Common myeloid progenitor, CD34-positive (primary cell): ENCODE results near the gene ODC1.

Experiments used
- CTCF ChIA-PET: fragments of 350-600 bp; sonication (Branson Sonifier 250); formaldehyde crosslinking; loops from one replicate; lab custom pipeline; 2021; ENCODE audit warnings: antibody characterized with exemption; lab: Charles Lee
- POLR2A ChIA-PET: fragments of 350-600 bp; sonication (Branson Sonifier 250); formaldehyde crosslinking; loops from one replicate; lab custom pipeline; 2021; ENCODE audit warnings: antibody characterized with exemption; lab: Charles Lee
- DNase-seq, 3 donors: peaks; one replicate each; pipeline versions ENCODE4 v3.0.0 to v3.0.0-alpha.2; 2013
- H3K27ac ChIP-seq, 2 experiments: 1 replicate in 1 of 2; 2 replicates in 1 of 2; pipeline ENCODE4 v1.7.0; 2013; ENCODE audit warnings: inconsistent platforms in 2 of 2, low read length in 2 of 2, mild to moderate bottlenecking in 2 of 2, low read depth in 1 of 2, moderate library complexity in 1 of 2; ENCODE audit not compliant: severe bottlenecking in 2 of 2, insufficient read depth in 1 of 2, poor library complexity in 1 of 2
- H3K27me3 ChIP-seq, 5 experiments: replicated peaks in 2 of 5; 1 replicate in 3 of 5; 2 replicates in 2 of 5; pipeline versions ENCODE4 v1.6.1 to v1.7.0; 2013; ENCODE audit warnings: low read length in 4 of 5, mild to moderate bottlenecking in 2 of 5, moderate library complexity in 2 of 5, inconsistent platforms in 1 of 5; ENCODE audit not compliant: insufficient read depth in 5 of 5, control insufficient read depth in 4 of 5
- H3K36me3 ChIP-seq, 4 experiments: 1 replicate in 2 of 4; 2 replicates in 2 of 4; pipeline versions ENCODE4 v1.6.1 to v1.7.0; 2013; ENCODE audit warnings: low read length in 3 of 4, control low read depth in 1 of 4, mild to moderate bottlenecking in 1 of 4; ENCODE audit not compliant: control insufficient read depth in 4 of 4, insufficient read depth in 4 of 4
- H3K4me1 ChIP-seq, 4 experiments: 1 replicate in 3 of 4; 2 replicates in 1 of 4; pipeline versions ENCODE4 v1.6.1 to v1.7.1; 2013; ENCODE audit warnings: low read length in 3 of 4, mild to moderate bottlenecking in 3 of 4, control low read depth in 1 of 4, inconsistent platforms in 1 of 4, moderate library complexity in 1 of 4; ENCODE audit not compliant: control insufficient read depth in 4 of 4, insufficient read depth in 4 of 4; ENCODE audit errors: control extremely low read depth in 1 of 4
- H3K4me3 ChIP-seq, 7 experiments: 1 replicate in 4 of 7; 2 replicates in 3 of 7; pipeline versions ENCODE4 v1.5.1 to v1.7.0; 2013; ENCODE audit warnings: mild to moderate bottlenecking in 7 of 7, low read length in 6 of 7, moderate library complexity in 6 of 7, inconsistent platforms in 2 of 7, low read depth in 2 of 7, control low read depth in 1 of 7; ENCODE audit not compliant: insufficient read depth in 4 of 7, control insufficient read depth in 1 of 7; ENCODE audit errors: extremely low read depth in 1 of 7
- H3K9me3 ChIP-seq, 5 experiments: 1 replicate in 4 of 5; 2 replicates in 1 of 5; pipeline versions ENCODE4 v1.6.1 to v1.7.1; 2013; ENCODE audit warnings: low read length in 4 of 5, mild to moderate bottlenecking in 2 of 5, inconsistent platforms in 1 of 5, low read depth in 1 of 5, moderate library complexity in 1 of 5; ENCODE audit not compliant: control insufficient read depth in 4 of 5, insufficient read depth in 2 of 5; ENCODE audit errors: control extremely low read depth in 1 of 5
- WGBS: methylation state at CpG from one replicate; pipeline ENCODE4 v1.1.5; 2013; ENCODE audit not compliant: insufficient coverage; 5-methylcytosine and 5-hydroxymethylcytosine counted together

ODC1 gene

GRCh38 chr2:10440736-10441135 lies 7.4 kb downstream of the ODC1 start:
- 73% methylated on average over 4 of the region's 6 CpGs for WGBS
- H3K9me3 ChIP-seq = no peaks in the 10 kb centered on the region
- POLR2A ChIA-PET = no interaction called here
- peaks cover 26 to 63% (median 47%) of the 10 kb centered on the region in 4 experiments for H3K36me3 ChIP-seq
- CTCF ChIA-PET = interaction anchor here (1.1 to 2.3 kb wide), 3 partner anchors 11 to 170 kb away, joined by 3 to 7 read pairs (median 3); no protein-coding TSS in a partner anchor
- no peaks in the 10 kb centered on the region for H3K27me3 ChIP-seq
- no peak overlapping the region for H3K27ac ChIP-seq
- DNase-seq = no peak
- peaks cover 0 to 2% (median under 1%) of the 10 kb centered on the region in 4 experiments for H3K4me1 ChIP-seq
- no peak overlapping the region for H3K4me3 ChIP-seq

DNA sequence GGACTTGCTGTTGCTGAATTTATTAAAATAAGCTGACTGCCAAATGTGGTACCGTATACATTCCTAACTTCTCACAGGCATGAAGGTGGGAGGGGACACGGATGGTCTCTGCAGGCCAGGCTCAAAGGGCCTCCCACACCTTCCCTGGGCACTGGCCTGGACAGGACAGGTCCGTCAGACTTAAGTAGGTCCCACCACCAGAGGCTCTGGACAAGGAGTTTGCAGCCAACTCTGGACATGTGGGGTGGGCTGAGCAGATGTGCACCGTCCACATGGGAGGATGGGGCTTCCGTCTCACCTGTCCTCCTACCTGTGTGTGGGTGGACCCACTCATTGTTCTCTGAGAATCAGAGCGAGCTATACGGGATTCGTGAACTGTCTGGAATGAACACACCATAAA lies 8.2 kb downstream of the ODC1 start:
- peaks cover 23 to 59% (median 46%) of the 10 kb centered on the region in 4 experiments for H3K36me3 ChIP-seq
- H3K27me3 ChIP-seq = no peaks in the 10 kb centered on the region
- H3K4me1 ChIP-seq = peaks cover 0 to under 1% (median 0%) of the 10 kb centered on the region in 4 experiments
- H3K9me3 ChIP-seq = no peaks in the 10 kb centered on the region
- CTCF ChIA-PET = interaction anchor here (1.0 to 3.5 kb wide), 7 partner anchors 10 to 314 kb away, joined by 3 to 13 read pairs (median 4); no protein-coding TSS in a partner anchor
- H3K27ac ChIP-seq = no peak overlapping the region
- no peak overlapping the region for H3K4me3 ChIP-seq
- POLR2A ChIA-PET = no interaction called here
- WGBS = 90% methylated on average over 4 of the region's 8 CpGs
- no peak for DNase-seq

- no peak for DNase-seq
- Histone ChIP-seq H3K36me3 (peaks cover 18 to 52% (median 40%) of the 10 kb centered on the region in 4 experiments), H3K27me3 (no peaks in the 10 kb centered on the region), H3K4me1 (peaks cover 0 to 4% (median 2%) of the 10 kb centered on the region in 4 experiments), H3K4me3 (no peak overlapping the region), H3K9me3 (no peaks in the 10 kb centered on the region), H3K27ac (no peak overlapping the region)
- 100% methylated on average over 6 of the region's 11 CpGs for WGBS
- POLR2A ChIA-PET = no interaction called here
- CTCF ChIA-PET = interaction anchor here (0.5 to 6.1 kb wide), 10 partner anchors 7 to 368 kb away, joined by 3 to 55 read pairs (median 4); partner anchors contain the start of gene ODC1
These were observed 8.8 kb downstream of the ODC1 start for GRCh38 chr2:10439185-10439879.

GRCh38 chr2:10438688-10439087 lies 9.4 kb downstream of the ODC1 start:
- no peak for DNase-seq
- H3K27me3 ChIP-seq = no peaks in the 10 kb centered on the region
- POLR2A ChIA-PET = no interaction called here
- CTCF ChIA-PET = interaction anchor here (0.5 to 6.1 kb wide), 8 partner anchors 7 to 367 kb away, joined by 3 to 55 read pairs (median 5); partner anchors contain the start of gene ODC1
- 98% methylated on average over 14 of the region's 14 CpGs for WGBS
- peaks cover 17 to 46% (median 34%) of the 10 kb centered on the region in 4 experiments for H3K36me3 ChIP-seq
- H3K27ac ChIP-seq = no peak overlapping the region
- no peak overlapping the region for H3K4me3 ChIP-seq
- H3K9me3 ChIP-seq = no peaks in the 10 kb centered on the region
- H3K4me1 ChIP-seq = peaks cover 0 to 4% (median 2%) of the 10 kb centered on the region in 4 experiments

- POLR2A ChIA-PET = no interaction called here
- H3K27ac ChIP-seq = no peak overlapping the region
- CTCF ChIA-PET = interaction anchor here (1.5 to 6.1 kb wide), 4 partner anchors 8 to 312 kb away, joined by 4 to 55 read pairs (median 10); partner anchors contain the start of gene ODC1
- no peak overlapping the region for H3K4me3 ChIP-seq
- no peak for DNase-seq
- WGBS = 92% methylated on average over 8 of the region's 9 CpGs
- peaks cover 13 to 37% (median 25%) of the 10 kb centered on the region in 4 experiments for H3K36me3 ChIP-seq
- H3K4me1 ChIP-seq = peaks cover 0 to 4% (median 3%) of the 10 kb centered on the region in 4 experiments
- peaks cover 0 to 1% (median 0%) of the 10 kb centered on the region in 5 experiments for H3K27me3 ChIP-seq
- H3K9me3 ChIP-seq = no peaks in the 10 kb centered on the region
These were observed 10.3 kb downstream of the ODC1 start for GRCh38 chr2:10437806-10438205.

DNA sequence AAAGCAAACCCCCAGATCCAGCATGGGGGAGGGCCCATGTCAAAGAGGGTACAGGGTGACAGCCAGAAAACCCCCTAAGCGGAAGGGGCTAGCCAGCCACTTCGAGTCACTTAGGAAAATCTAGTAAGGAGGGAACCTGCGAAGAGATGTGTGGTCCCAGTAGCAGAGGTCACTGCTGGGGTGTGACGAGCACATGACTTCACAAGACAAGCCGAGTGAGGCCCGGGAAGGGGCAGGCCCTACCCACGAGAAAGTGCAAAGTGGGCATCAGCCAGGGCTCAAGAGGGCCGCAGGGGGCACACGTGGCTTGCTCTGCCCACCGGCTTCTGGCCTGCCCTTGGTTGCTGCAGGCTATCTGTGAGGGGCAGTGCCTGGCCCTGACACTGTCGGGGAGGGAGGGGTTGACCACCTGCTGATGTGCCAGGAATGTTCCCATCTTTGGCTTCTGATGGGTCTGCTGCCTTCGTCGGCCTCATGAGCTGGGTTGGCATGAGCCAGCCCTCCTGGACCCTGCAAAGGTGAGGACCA lies 11.5 kb downstream of the ODC1 start:
- Histone ChIP-seq H3K36me3 (peaks cover 5 to 26% (median 17%) of the 10 kb centered on the region in 4 experiments), H3K27me3 (peaks cover 0 to 9% (median 0%) of the 10 kb centered on the region in 5 experiments), H3K4me3 (no peak overlapping the region), H3K27ac (no peak overlapping the region), H3K4me1 (peaks cover 0 to 14% (median 11%) of the 10 kb centered on the region in 4 experiments), H3K9me3 (no peaks in the 10 kb centered on the region)
- WGBS = 94% methylated on average over 12 of the region's 13 CpGs
- POLR2A ChIA-PET = no interaction called here
- CTCF ChIA-PET = interaction anchor here (0.7 to 6.1 kb wide), 9 partner anchors 9 to 364 kb away, joined by 3 to 55 read pairs (median 6); partner anchors contain the start of gene ODC1
- no peak for DNase-seq
